Heart left ventricle (tissue), 16 donors: ENCODE results near the gene ATPAF1. TPM values are rescaled to one million over a fixed set of nuclear protein-coding genes. Genes with fewer than 3 reads are reported as not detected.
"Not testable (repeated sequence)": the region's sequence is repeated elsewhere in the genome, so short reads cannot be mapped to it uniquely, and the experiment has no call there.

Source experiments
- ATAC-seq, 4 donors: fragments of 200-7000 bp; cut with Tn5 transposase; one replicate each; pipeline ENCODE4 v1.9.1; 2020 to 2022; ENCODE audit warnings: moderate library complexity in 4 of 4, mild to moderate bottlenecking in 3 of 4, moderate number of reproducible peaks in 1 of 4
- DNase-seq, 5 donors: peaks; one replicate each; pipeline ENCODE4 v3.0.0-alpha.2; 2020
- H3K27ac ChIP-seq, 12 donors: fragments of 200-600 bp; sonication (generic) in 4 of 12; one replicate each; pipeline versions ENCODE4 v1.5.0 to v1.8.0; 2016 to 2022; ENCODE audit warnings: mild to moderate bottlenecking in 2 of 12
- H3K27me3 ChIP-seq, 9 donors: fragments of 200-600 bp; sonication (generic) in 2 of 9; one replicate each; pipeline versions ENCODE4 v1.5.1 to v1.8.0; 2016 to 2022; ENCODE audit warnings: mild to moderate bottlenecking in 3 of 9
- H3K36me3 ChIP-seq, 9 donors: fragments of 200-600 bp; sonication (generic) in 2 of 9; one replicate each; pipeline versions ENCODE4 v1.5.0 to v1.8.0; 2018 to 2022; ENCODE audit warnings: mild to moderate bottlenecking in 2 of 9
- H3K4me1 ChIP-seq, 12 donors: fragments of 200-600 bp; sonication (generic) in 4 of 12; one replicate each; pipeline versions ENCODE4 v1.5.0 to v1.8.0; 2016 to 2022; ENCODE audit warnings: mild to moderate bottlenecking in 3 of 12
- H3K4me3 ChIP-seq, 12 donors: fragments of 200-600 bp; sonication (generic) in 4 of 12; one replicate each; pipeline versions ENCODE4 v1.5.0 to v1.8.0; 2017 to 2022; ENCODE audit warnings: mild to moderate bottlenecking in 9 of 12, moderate library complexity in 4 of 12
- H3K9me3 ChIP-seq, 12 donors: fragments of 200-600 bp; sonication (generic) in 4 of 12; one replicate each; pipeline versions ENCODE4 v1.5.0 to v1.8.0; 2016 to 2022; ENCODE audit warnings: mild to moderate bottlenecking in 1 of 12
- POLR2A ChIP-seq, 2 donors: fragments of 450-650 bp; IDR thresholded peaks; one replicate each; pipeline ENCODE4 v1.6.1; 2017; ENCODE audit warnings: antibody characterized with exemption in 2 of 2, mild to moderate bottlenecking in 2 of 2, moderate library complexity in 2 of 2
- WGBS, 4 donors: extraction: QIAGEN DNeasy Blood & Tissue Kit in 2 of 4; methylation state at CpG; one replicate each; pipeline versions ENCODE4 v1.1.5 to v1.1.7; 2013 to 2018; 5-methylcytosine and 5-hydroxymethylcytosine counted together
- intact Hi-C, 10 donors: fragments of 100-400 bp; cut with DNase I; formaldehyde crosslinking; loops; one replicate each; pipeline versions ENCODE4 v1.11.1 to v1.14.2; 2022
- polyA plus RNA-seq, 2 donors: library from polyadenylated mRNA; stranded (reverse); fragments of 200-250 nt; gene quantifications; one replicate each; pipeline ENCODE4 v1.2.3, GENCODE V29; 2013
- total RNA-seq, 9 donors: library from RNA; depleted of rRNA in 2 of 9; stranded (reverse); fragments of >200 nt in 2 of 9; fragmentation: NEBNext Ultra II Directional in 3 of 9; extraction: Animal tissue kit (Norgen Biotek cat#: 25700) in 3 of 9; gene quantifications; one replicate each; pipeline versions ENCODE4 v1.1.0 to v1.2.4, GENCODE V29; 2016 to 2023
- TF ChIP-seq, protein P1 (sequence below), 12 donors: fragments of 200-600 bp; sonication (generic) in 4 of 12; IDR thresholded peaks; one replicate each; pipeline versions ENCODE4 v1.5.0 to v1.8.0; 2018 to 2022; ENCODE audit warnings: antibody characterized with exemption in 12 of 12, mild to moderate bottlenecking in 5 of 12
- donor health status: ischemic (EF 13 %, LVEDD 7.1; RV severe dilation, severe dysfunction).
- donor health status: healthy with polysubstance abuse.
- donor health status: DM: no; HTN: yes; CAD: no.
- donor health status: DM: no; HTN: no; CAD: no.
- donor health status: ischemic (EF 25% LVEDD 6.9; RV normal size, moderate dysfunction).
- donor health status: ischemic (EF 25% LVEDD 5.7; RV mildly dilated, moderate dysfunction).
- donor health status: healthy.
- donor health status: DM: yes; HTN: yes; CAD: no.
- donor health status: ischemic (EF 35%, LVEDD 5.7; RV mildly dilated, moderate dysfunction).
- donor health status: nonischemic (EF 11% LVEDD 7.7; RV severe dilation, severe dysfunction).
- donor health status: DM: yes; HTN: yes; CAD: no.
- donor health status: PGD.
- donor health status: ischemic (EF 29% LVEDD 5.4; RV normal size, mild dysfunction).
- donor health status: nonischemic (EF 23%, LVEDD 6.1; RV moderate dilation, normal function).

The ATPAF1 gene
- total and polyA plus RNA-seq, 11 donors, result 96.8 to 263 (median 179) TPM

- intact Hi-C loops, result no loop called here
Observed at GRCh38 chr1:46697053-46697452, 28.9 kb upstream of the ATPAF1 start.

DNA sequence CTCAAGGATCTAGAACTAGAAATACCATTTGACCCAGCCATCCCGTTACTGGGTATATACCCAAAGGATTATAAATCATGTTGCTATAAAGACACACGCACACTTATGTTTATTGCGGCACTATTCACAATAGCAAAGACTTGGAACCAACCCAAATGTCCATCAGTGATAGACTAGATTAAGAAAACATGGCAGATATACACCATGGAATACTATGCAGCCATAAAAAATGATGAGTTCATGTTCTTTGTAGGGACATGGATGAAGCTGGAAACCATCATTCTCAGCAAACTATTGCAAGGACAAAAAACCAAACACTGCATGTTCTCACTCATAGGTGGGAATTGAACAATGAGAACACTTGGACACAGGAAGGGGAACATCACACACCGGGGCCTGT, 26.5 kb upstream of the ATPAF1 start:
- H3K4me3 ChIP-seq, H3K9me3 ChIP-seq, DNase-seq, H3K27me3 ChIP-seq, intact Hi-C loops, ATAC-seq, H3K27ac ChIP-seq: not testable (repeated sequence)
- 95 to 97% (median 95%) methylated on average over 3 to 4 of the region's 4 CpGs for WGBS, 4 donors
- peaks cover 0 to 27% (median 14%) of the 10 kb centered on the region in 12 donors for H3K4me1 ChIP-seq
- H3K36me3 ChIP-seq, result peaks cover 5 to 84% (median 68%) of the 10 kb centered on the region in 9 donors

More at GRCh38 chr1:46697053-46697452, 28.9 kb upstream of the ATPAF1 start:
- TF ChIP-seq POLR2A (IDR thresholded peaks at IDR 0.05), result no peak
- TF ChIP-seq, protein P1, sequence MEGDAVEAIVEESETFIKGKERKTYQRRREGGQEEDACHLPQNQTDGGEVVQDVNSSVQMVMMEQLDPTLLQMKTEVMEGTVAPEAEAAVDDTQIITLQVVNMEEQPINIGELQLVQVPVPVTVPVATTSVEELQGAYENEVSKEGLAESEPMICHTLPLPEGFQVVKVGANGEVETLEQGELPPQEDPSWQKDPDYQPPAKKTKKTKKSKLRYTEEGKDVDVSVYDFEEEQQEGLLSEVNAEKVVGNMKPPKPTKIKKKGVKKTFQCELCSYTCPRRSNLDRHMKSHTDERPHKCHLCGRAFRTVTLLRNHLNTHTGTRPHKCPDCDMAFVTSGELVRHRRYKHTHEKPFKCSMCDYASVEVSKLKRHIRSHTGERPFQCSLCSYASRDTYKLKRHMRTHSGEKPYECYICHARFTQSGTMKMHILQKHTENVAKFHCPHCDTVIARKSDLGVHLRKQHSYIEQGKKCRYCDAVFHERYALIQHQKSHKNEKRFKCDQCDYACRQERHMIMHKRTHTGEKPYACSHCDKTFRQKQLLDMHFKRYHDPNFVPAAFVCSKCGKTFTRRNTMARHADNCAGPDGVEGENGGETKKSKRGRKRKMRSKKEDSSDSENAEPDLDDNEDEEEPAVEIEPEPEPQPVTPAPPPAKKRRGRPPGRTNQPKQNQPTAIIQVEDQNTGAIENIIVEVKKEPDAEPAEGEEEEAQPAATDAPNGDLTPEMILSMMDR (IDR thresholded peaks at IDR 0.05), result no peak
- DNase-seq, result no peak
- Histone ChIP-seq H3K27ac (no peak overlapping the region), H3K4me3 (no peak overlapping the region), H3K9me3 (no peaks in the 10 kb centered on the region), H3K4me1 (peaks cover 0 to 16% (median 13%) of the 10 kb centered on the region in 12 donors), H3K36me3 (peaks cover 0 to 80% (median 60%) of the 10 kb centered on the region in 9 donors), H3K27me3 (no peaks in the 10 kb centered on the region)
- ATAC-seq, result no peak
- 95 to 100% (median 98%) methylated on average over 2 of the region's 2 CpGs for WGBS, 4 donors

DNA sequence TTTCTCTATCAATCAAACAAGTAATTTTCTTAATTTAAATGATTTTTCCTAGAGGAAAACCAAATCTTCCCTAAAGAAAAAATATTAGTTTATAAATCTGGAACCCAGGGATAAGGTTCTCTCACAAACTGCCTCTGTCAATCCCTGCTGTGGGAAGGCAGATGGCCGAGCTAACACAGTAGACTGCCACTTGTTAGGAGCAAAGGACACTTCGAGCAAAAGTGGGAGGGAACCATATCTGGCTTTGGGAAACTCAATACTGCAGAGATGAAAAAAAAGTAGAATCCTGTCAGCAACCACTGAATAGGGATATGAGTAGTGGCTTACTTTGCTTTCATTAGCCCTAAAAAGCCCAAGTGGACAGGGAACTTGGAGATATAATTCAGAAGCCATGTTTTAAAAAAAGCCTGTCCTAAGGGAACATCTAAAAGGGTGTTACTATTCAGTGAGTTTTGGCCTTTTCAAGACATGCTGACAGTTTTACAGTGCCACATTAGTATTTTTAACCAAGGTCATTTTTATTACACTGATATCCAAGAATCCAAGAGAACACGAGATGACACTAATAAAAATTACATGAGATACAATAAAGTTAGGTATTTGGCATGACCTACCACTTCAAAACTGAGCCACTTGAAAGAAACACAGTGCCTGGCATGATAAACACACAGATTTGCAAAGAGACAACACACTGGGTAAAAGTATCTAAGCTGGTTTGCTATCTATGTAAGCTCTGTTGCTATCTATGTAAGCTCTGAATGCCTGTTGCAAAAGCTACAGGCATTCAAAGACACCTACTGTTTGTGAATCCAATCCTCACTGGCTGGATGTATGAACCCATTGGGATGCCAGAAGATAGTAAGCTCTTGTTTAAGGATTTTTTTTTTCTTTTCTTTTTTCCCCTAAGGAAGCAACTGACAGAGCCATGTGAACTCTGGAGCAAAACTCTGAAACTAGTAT, 24.9 kb upstream of the ATPAF1 start:
- no peak for TF ChIP-seq POLR2A (IDR thresholded peaks at IDR 0.05)
- Histone ChIP-seq H3K9me3 (no peaks in the 10 kb centered on the region), H3K27ac (peak overlapping the region in 1 of 12 donors; percentile 26), H3K27me3 (no peaks in the 10 kb centered on the region), H3K36me3 (peaks cover 5 to 86% (median 73%) of the 10 kb centered on the region in 9 donors), H3K4me3 (no peak overlapping the region), H3K4me1 (peaks cover 0 to 30% (median 14%) of the 10 kb centered on the region in 12 donors)
- intact Hi-C loops, result no loop called here
- DNase-seq (no peak), ATAC-seq (peak in 3 of 4 donors; percentile 30 to 52 (median 50))
- 16 to 52% (median 45%) methylated on average over 3 of the region's 3 CpGs for WGBS, 4 donors

- Histone ChIP-seq H3K27ac (peak overlapping the region in 1 of 12 donors; percentile 26), H3K4me1 (peaks cover 0 to 39% (median 20%) of the 10 kb centered on the region in 12 donors), H3K4me3 (no peak overlapping the region), H3K9me3 (no peaks in the 10 kb centered on the region), H3K36me3 (peaks cover 5 to 86% (median 74%) of the 10 kb centered on the region in 9 donors), H3K27me3 (no peaks in the 10 kb centered on the region)
- 52 to 66% (median 59%) methylated on average over 6 of the region's 6 CpGs for WGBS, 4 donors
- ATAC-seq (peak in 1 of 4 donors; percentile 31), DNase-seq (no peak)
- TF ChIP-seq POLR2A (IDR thresholded peaks at IDR 0.05), result no peak
- TF ChIP-seq, protein P1 (IDR thresholded peaks at IDR 0.05), result peak in 2 of 12 donors; percentile 8 to 15
- intact Hi-C loops, result no loop called here
Observed at GRCh38 chr1:46691997-46692790, 24.0 kb upstream of the ATPAF1 start.
